Peyer's patch (tissue), 4 donors: ENCODE data around the gene TMEFF2.

Experiments used
- CTCF ChIP-seq, 6 experiments: fragments of 450-650 bp in 4 of 6; fragments of 200-600 bp in 2 of 6; sonication (generic) in 1 of 6; IDR thresholded peaks; one replicate each; pipeline ENCODE4 v1.5.1; 2017 to 2019; ENCODE audit warnings: antibody characterized with exemption in 6 of 6, mild to moderate bottlenecking in 3 of 6, moderate library complexity in 1 of 6
- POLR2A ChIP-seq, 2 donors: fragments of 450-650 bp; IDR thresholded peaks; one replicate each; pipeline ENCODE4 v1.5.1; 2017; ENCODE audit warnings: antibody characterized with exemption in 2 of 2, mild to moderate bottlenecking in 2 of 2, moderate library complexity in 2 of 2

- TF ChIP-seq CTCF (IDR thresholded peaks at IDR 0.05) = no peak
- TF ChIP-seq POLR2A (IDR thresholded peaks at IDR 0.05) = no peak
These were observed 211.1 kb downstream of the TMEFF2 start for GRCh38 chr2:191983591-191983990.
